ENCODE data around the gene CD244.

CD244 gene

DNA sequence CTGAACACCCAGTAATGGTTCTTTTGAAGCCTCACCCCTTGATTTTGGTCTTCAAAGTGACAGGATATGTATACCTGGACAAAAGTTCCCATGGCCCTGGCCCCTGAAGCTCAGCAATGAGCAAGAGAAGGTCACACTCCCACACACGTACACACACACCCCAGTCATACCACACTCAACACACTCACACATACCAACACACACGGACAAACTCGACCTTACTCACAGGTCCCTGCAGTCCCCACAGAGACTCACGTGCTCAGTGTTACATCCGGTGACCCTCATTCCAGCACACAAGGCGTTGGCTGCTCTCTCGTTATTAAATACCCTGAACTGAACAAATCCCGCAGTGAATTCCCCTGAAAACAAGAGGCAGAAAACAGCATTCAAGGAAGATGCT is 16.4 kb upstream of the CD244 start:
- H3K4me3 ChIP-seq (replicated peaks; ENCODE audit: insufficient read depth, low read length): no peak overlapping the region
- H3K27ac ChIP-seq (replicated peaks): no peak overlapping the region
- no peak for DNase-seq (ENCODE audit: low read depth in 1 of 2, low spot score in 1 of 2)
- TF ChIP-seq REST (IDR thresholded peaks at IDR 0.05; ENCODE audit: insufficient replicate concordance, low read depth): no peak
- TF ChIP-seq CTCF (IDR thresholded peaks at IDR 0.05; ENCODE audit: insufficient read depth, low read length): no peak
- no peak for TF ChIP-seq GABPA (IDR thresholded peaks at IDR 0.05; ENCODE audit: low read depth)
- TF ChIP-seq SPI1 (IDR thresholded peaks at IDR 0.05; ENCODE audit: borderline replicate concordance, low read depth): no peak
- TF ChIP-seq POLR2AphosphoS5 (IDR thresholded peaks at IDR 0.05; ENCODE audit: low read depth): no peak
- no peaks in the 10 kb centered on the region for H3K27me3 ChIP-seq (ENCODE audit: insufficient read depth, poor library complexity, severe bottlenecking)

GRCh38 chr1:160877221-160877620 is 14.5 kb upstream of the CD244 start:
- DNase-seq (ENCODE audit: low read depth in 1 of 2, low spot score in 1 of 2): no peak
- H3K4me3 ChIP-seq (replicated peaks; ENCODE audit: insufficient read depth, low read length): no peak overlapping the region

DNA sequence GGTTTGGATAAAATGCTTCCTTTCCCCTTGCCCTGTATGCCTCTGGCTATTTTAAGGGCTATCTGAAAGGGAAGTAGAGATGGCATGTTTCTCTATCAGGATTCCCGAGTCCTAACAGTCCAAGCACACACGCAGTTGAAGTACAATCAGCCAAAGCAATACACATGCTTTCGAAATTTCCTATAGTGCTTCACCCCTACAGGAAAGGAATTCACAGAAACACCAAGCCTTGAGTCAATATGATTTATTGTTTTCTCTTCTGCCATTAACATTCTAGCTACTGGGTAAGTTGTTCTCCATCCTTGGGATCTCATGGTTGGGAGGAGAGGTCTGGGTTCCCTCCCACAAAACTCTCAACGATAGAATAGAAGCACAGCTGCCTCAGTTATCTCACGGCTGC is 13.6 kb upstream of the CD244 start:
- no peak overlapping the region for H3K27ac ChIP-seq (replicated peaks)
- TF ChIP-seq POLR2AphosphoS5 (IDR thresholded peaks at IDR 0.05; ENCODE audit: low read depth): no peak
- no peak for TF ChIP-seq GABPA (IDR thresholded peaks at IDR 0.05; ENCODE audit: low read depth)
- no peak for TF ChIP-seq REST (IDR thresholded peaks at IDR 0.05; ENCODE audit: insufficient replicate concordance, low read depth)
- TF ChIP-seq CTCF (IDR thresholded peaks at IDR 0.05; ENCODE audit: insufficient read depth, low read length): no peak
- no peak for TF ChIP-seq SPI1 (IDR thresholded peaks at IDR 0.05; ENCODE audit: borderline replicate concordance, low read depth)
- no peak overlapping the region for H3K4me3 ChIP-seq (replicated peaks; ENCODE audit: insufficient read depth, low read length)
- no peak for DNase-seq (ENCODE audit: low read depth in 1 of 2, low spot score in 1 of 2)
- no peaks in the 10 kb centered on the region for H3K27me3 ChIP-seq (ENCODE audit: insufficient read depth, poor library complexity, severe bottlenecking)

More at GRCh38 chr1:160877221-160877620, 14.5 kb upstream of the CD244 start:
- TF ChIP-seq POLR2AphosphoS5 (IDR thresholded peaks at IDR 0.05; ENCODE audit: low read depth) (no peak), SPI1 (IDR thresholded peaks at IDR 0.05; ENCODE audit: borderline replicate concordance, low read depth) (no peak), CTCF (IDR thresholded peaks at IDR 0.05; ENCODE audit: insufficient read depth, low read length) (no peak), GABPA (IDR thresholded peaks at IDR 0.05; ENCODE audit: low read depth) (no peak), REST (IDR thresholded peaks at IDR 0.05; ENCODE audit: insufficient replicate concordance, low read depth) (no peak)
- no peak overlapping the region for H3K27ac ChIP-seq (replicated peaks)
- H3K27me3 ChIP-seq (ENCODE audit: insufficient read depth, poor library complexity, severe bottlenecking): no peaks in the 10 kb centered on the region
